Endothelial cell of umbilical vein (primary cell): ENCODE data around the gene ABTB2. TPM values are rescaled to one million over a fixed set of nuclear protein-coding genes. Genes with fewer than 3 reads are reported as not detected.

Source experiments
- BruUV-seq: library from RNA; stranded (reverse); fragments of 400-500 nt; replicated peaks from 2 replicates; lab custom pipeline; 2021; lab: Mats Ljungman, UMichigan
- CTCF ChIA-PET: fragments of 300-600, 350-600 bp; sonication (Branson Sonifier 250); formaldehyde crosslinking; loops from one replicate; lab custom pipeline; 2021; ENCODE audit warnings: antibody characterized with exemption, inconsistent platforms; lab: Charles Lee
- POLR2A ChIA-PET: fragments of 300-600, 350-600 bp; sonication (Branson Sonifier 250); formaldehyde crosslinking; loops from one replicate; lab custom pipeline; 2021; ENCODE audit warnings: antibody characterized with exemption, inconsistent platforms; lab: Charles Lee
- DNase-seq: peaks from one replicate; pipeline ENCODE4 v3.0.0-alpha.2; 2011; ENCODE audit warnings: low read depth, low spot score
- FAIRE-seq: peaks from 2 replicates; lab custom pipeline; 2011; peaks lifted over from hg19 to GRCh38; lab: Jason Lieb, UNC
- H2AFZ ChIP-seq: 2 replicates; pipeline ENCODE4 v1.6.0; 2012; ENCODE audit warnings: low read depth, low read length, control low read depth, inconsistent platforms
- H3K27ac ChIP-seq: 2 replicates; pipeline ENCODE4 v1.5.1; 2011; ENCODE audit warnings: low read depth, mild to moderate bottlenecking, control low read depth, low read length, moderate library complexity; ENCODE audit not compliant: insufficient read depth
- H3K27me3 ChIP-seq, 2 experiments: 2 replicates each; pipeline versions ENCODE4 v1.6.0 to v1.6.1; 2011; ENCODE audit warnings: low read length in 2 of 2, mixed read lengths in 1 of 2; ENCODE audit not compliant: control insufficient read depth in 2 of 2, insufficient read depth in 2 of 2
- H3K36me3 ChIP-seq, 2 experiments: 2 replicates in 1 of 2; 3 replicates in 1 of 2; pipeline ENCODE4 v1.5.1; 2011; ENCODE audit warnings: low read length in 2 of 2, mild to moderate bottlenecking in 1 of 2, moderate library complexity in 1 of 2; ENCODE audit not compliant: control insufficient read depth in 2 of 2, insufficient read depth in 2 of 2; ENCODE audit errors: extremely low read depth in 1 of 2
- H3K4me1 ChIP-seq: 3 replicates; pipeline ENCODE4 v1.5.1; 2011; ENCODE audit warnings: mild to moderate bottlenecking, low read length; ENCODE audit not compliant: control insufficient read depth, insufficient read depth; ENCODE audit errors: extremely low read depth
- H3K4me2 ChIP-seq: 2 replicates; pipeline ENCODE4 v1.6.1; 2011; ENCODE audit warnings: low read length, control low read depth, mixed read lengths; ENCODE audit not compliant: insufficient read depth
- H3K4me3 ChIP-seq, 3 experiments: fragments of 200-600 bp in 1 of 3; sonication (generic), shearing (Covaris generic) in 1 of 3; replicated peaks in 1 of 3; 2 replicates each; pipeline ENCODE4 v1.5.1; 2011 to 2016; ENCODE audit warnings: control low read depth in 3 of 3, low read length in 3 of 3, mild to moderate bottlenecking in 2 of 3, inconsistent platforms in 1 of 3, low read depth in 1 of 3, moderate library complexity in 1 of 3; ENCODE audit not compliant: insufficient read depth in 1 of 3
- H3K79me2 ChIP-seq: 2 replicates; pipeline ENCODE4 v1.6.0; 2012; ENCODE audit warnings: low read length, inconsistent platforms; ENCODE audit not compliant: control insufficient read depth, insufficient read depth
- H3K9ac ChIP-seq: replicated peaks from 2 replicates; pipeline ENCODE3; 2011; ENCODE audit warnings: low read length, control low read depth; ENCODE audit not compliant: insufficient read depth; ENCODE audit errors: extremely low read depth
- H3K9me1 ChIP-seq: replicated peaks from 3 replicates; pipeline ENCODE4 v1.6.0; 2011; ENCODE audit warnings: mild to moderate bottlenecking, low read length; ENCODE audit not compliant: control insufficient read depth, insufficient read depth; ENCODE audit errors: extremely low read depth
- H3K9me3 ChIP-seq: replicated peaks from 2 replicates; pipeline ENCODE4 v1.5.1; 2012; ENCODE audit warnings: low read length, inconsistent platforms; ENCODE audit not compliant: control insufficient read depth, insufficient read depth
- H4K20me1 ChIP-seq: replicated peaks from 2 replicates; pipeline ENCODE3; 2011; ENCODE audit warnings: mild to moderate bottlenecking, low read length; ENCODE audit not compliant: control insufficient read depth, insufficient read depth; ENCODE audit errors: extremely low read depth
- CTCF ChIP-seq, 2 donors: IDR thresholded peaks; 1 replicate in 1 of 2; 2 replicates in 1 of 2; pipeline ENCODE4 v1.5.1; 2011; ENCODE audit warnings: low read length in 2 of 2, mild to moderate bottlenecking in 2 of 2, moderate library complexity in 2 of 2, control low read depth in 1 of 2, inconsistent platforms in 1 of 2, low read depth in 1 of 2; ENCODE audit not compliant: insufficient read depth in 1 of 2; ENCODE audit errors: extremely low read depth in 1 of 2
- EZH2 ChIP-seq: IDR thresholded peaks from 2 replicates; pipeline ENCODE4 v1.6.1; 2012; ENCODE audit warnings: borderline replicate concordance, low read depth, mild to moderate bottlenecking, moderate library complexity, low read length, inconsistent platforms; ENCODE audit not compliant: severe bottlenecking
- FOS ChIP-seq: IDR thresholded peaks from 2 replicates; pipeline ENCODE4 v1.6.1; 2011; ENCODE audit warnings: mild to moderate bottlenecking, low read length, moderate library complexity, borderline replicate concordance; ENCODE audit not compliant: insufficient read depth
- GATA2 ChIP-seq: IDR thresholded peaks from 2 replicates; pipeline ENCODE4 v1.7.0; 2011; ENCODE audit warnings: low read depth, mild to moderate bottlenecking, moderate library complexity, mixed read lengths, low read length; ENCODE audit not compliant: insufficient read length, insufficient read depth
- JUN ChIP-seq: IDR thresholded peaks from 2 replicates; pipeline ENCODE4 v1.6.1; 2011; ENCODE audit warnings: borderline replicate concordance, low read depth; ENCODE audit not compliant: insufficient read length, insufficient read depth
- MAX ChIP-seq: IDR thresholded peaks from 2 replicates; pipeline ENCODE4 v1.6.1; 2011; ENCODE audit not compliant: insufficient read depth, insufficient read length
- MYC ChIP-seq: IDR thresholded peaks from one replicate; pipeline ENCODE4 v1.6.1; 2011; ENCODE audit warnings: mild to moderate bottlenecking, low read depth, low read length
- POLR2A ChIP-seq: IDR thresholded peaks from 2 replicates; pipeline ENCODE4 v1.6.1; 2012; ENCODE audit warnings: low read depth, mild to moderate bottlenecking, control low read depth, low read length
- POLR2AphosphoS5 ChIP-seq: IDR thresholded peaks from 2 replicates; pipeline ENCODE4 v1.6.1; 2012; ENCODE audit warnings: low read depth, mild to moderate bottlenecking, control low read depth, low read length, moderate library complexity; ENCODE audit not compliant: insufficient read depth
- dilution Hi-C: fragments of 300-500 bp; cut with MboI; formaldehyde crosslinking; loops from one replicate; pipeline ENCODE4 v1.15.0; 2019; ENCODE audit warnings: low sequenced_read_pairs; ENCODE audit not compliant: extremely low pct_ligation_motif_present
- intact Hi-C: fragments of 100-400 bp; cut with micrococcal nuclease; formaldehyde crosslinking; loops from one replicate; pipeline ENCODE4 v1.10.0; 2022
- polyA plus RNA-seq, 4 experiments: library from polyadenylated mRNA; depleted of rRNA in 3 of 4; stranded (reverse) in 3 of 4; unstranded in 1 of 4; fragments of >200 nt; gene quantifications; 2 replicates each; pipeline versions ENCODE4 v1.2.1 to v1.2.3, GENCODE V29; 2011 to 2012; ENCODE audit warnings: missing spikeins in 1 of 4
- total RNA-seq: library from RNA; stranded (reverse); gene quantifications from 2 replicates; pipeline ENCODE4 v1.2.3, GENCODE V29; 2021

Gene ABTB2
- total and polyA plus RNA-seq, 2 donors (not counting 3 experiments of a cell fraction or from before 2014, with no cell fraction given), result 0.11 to 0.14 TPM

GRCh38 chr11:34275486-34275885, 82.3 kb downstream of the ABTB2 start:
- no peaks in the 10 kb centered on the region for H3K4me1 ChIP-seq
- no peaks in the 10 kb centered on the region for H4K20me1 ChIP-seq
- H3K27ac ChIP-seq, result no peak overlapping the region
- BruUV-seq, result no TSS peak
- intact Hi-C loops, result no loop called here
- H2AFZ ChIP-seq, result no peak overlapping the region
- FAIRE-seq (no peak), DNase-seq (no peak)
- no peaks in the 10 kb centered on the region for H3K9me3 ChIP-seq
- no peaks in the 10 kb centered on the region for H3K36me3 ChIP-seq
- no peaks in the 10 kb centered on the region for H3K27me3 ChIP-seq
- no peak overlapping the region for H3K4me2 ChIP-seq
- TF ChIP-seq MYC, result no peak
- TF ChIP-seq JUN, result no peak
- TF ChIP-seq EZH2, result no peak
- no peak overlapping the region for H3K9ac ChIP-seq
- H3K79me2 ChIP-seq, result no peaks in the 10 kb centered on the region
- ChIA-PET POLR2A (no interaction called here), CTCF (no interaction called here)
- H3K4me3 ChIP-seq, result no peak overlapping the region
- dilution Hi-C loops, result no loop called here
- H3K9me1 ChIP-seq, result no peaks in the 10 kb centered on the region

- CTCF ChIA-PET, result no interaction called here
These were observed 83.0 kb downstream of the ABTB2 start for GRCh38 chr11:34274712-34275398.

More at GRCh38 chr11:34274712-34275398, 83.0 kb downstream of the ABTB2 start:
- Histone ChIP-seq H3K9ac (no peak overlapping the region), H3K9me1 (no peaks in the 10 kb centered on the region), H2AFZ (no peak overlapping the region), H3K4me2 (no peak overlapping the region), H3K4me1 (no peaks in the 10 kb centered on the region), H3K4me3 (no peak overlapping the region), H3K36me3 (no peaks in the 10 kb centered on the region), H3K79me2 (no peaks in the 10 kb centered on the region), H3K27me3 (no peaks in the 10 kb centered on the region), H4K20me1 (no peaks in the 10 kb centered on the region), H3K9me3 (no peaks in the 10 kb centered on the region), H3K27ac (no peak overlapping the region)
- intact Hi-C loops, result no loop called here
- no peak for DNase-seq
- POLR2A ChIA-PET, result no interaction called here
- dilution Hi-C loops, result no loop called here
- TF ChIP-seq MYC (no peak), POLR2AphosphoS5 (no peak), EZH2 (no peak), GATA2 (no peak), JUN (no peak), CTCF (IDR thresholded peaks at IDR 0.05; ENCODE audit: extremely low read depth in 1 of 2, insufficient read depth in 1 of 2, low read depth in 1 of 2, low read length in 2 of 2) (no peak), POLR2A (no peak), MAX (no peak), FOS (no peak)
- no peak for FAIRE-seq
- no TSS peak for BruUV-seq
